ENCODE results near the gene PIEZO2. TPM values are rescaled to one million over a fixed set of nuclear protein-coding genes. Genes with fewer than 3 reads are reported as not detected.

The PIEZO2 gene
- total and polyA plus RNA-seq, 2 experiments from 2014 or later: 24.5 to 70.8 TPM

GRCh38 chr18:10690035-10690329 lies 459.4 kb downstream of the PIEZO2 start:
- no peak for TF ChIP-seq EZH2 (IDR thresholded peaks at IDR 0.05; ENCODE audit: borderline replicate concordance)
- TF ChIP-seq CTCF (IDR thresholded peaks at IDR 0.05; ENCODE audit: poor library complexity): no peak
- no peak for TF ChIP-seq EZH2phosphoT487 (IDR thresholded peaks at IDR 0.05; ENCODE audit: low read depth, severe bottlenecking, unreplicated experiment)
- WGBS (ENCODE audit: low lambda C conversion rate, missing lambda C conversion rate): 99% methylated on average over 4 of the region's 4 CpGs

GRCh38 chr18:10689236-10690034 lies 459.9 kb downstream of the PIEZO2 start:
- no peak for DNase-seq (ENCODE audit: low spot score)
- no peaks in the 10 kb centered on the region for H3K27me3 ChIP-seq
- H3K36me3 ChIP-seq (replicated peaks; ENCODE audit: insufficient read depth, low read depth): no peaks in the 10 kb centered on the region
- no peak overlapping the region for H3K4me3 ChIP-seq
- H3K4me2 ChIP-seq: no peak overlapping the region
- no peaks in the 10 kb centered on the region for H3K9me2 ChIP-seq (replicated peaks; ENCODE audit: insufficient read depth)
- H3K4me1 ChIP-seq (ENCODE audit: insufficient read depth): no peaks in the 10 kb centered on the region
- no peak overlapping the region for H3K27ac ChIP-seq
- no peaks in the 10 kb centered on the region for H4K20me1 ChIP-seq (ENCODE audit: insufficient read depth, poor library complexity, severe bottlenecking)
- no peaks in the 10 kb centered on the region for H3K79me2 ChIP-seq
- 80% methylated on average over 12 of the region's 12 CpGs for WGBS (ENCODE audit: low lambda C conversion rate, missing lambda C conversion rate)
- H2AFZ ChIP-seq: no peak overlapping the region
- H3K9me3 ChIP-seq (ENCODE audit: low read depth): no peaks in the 10 kb centered on the region
- TF ChIP-seq CTCF (IDR thresholded peaks at IDR 0.05; ENCODE audit: poor library complexity) (no peak), EZH2 (IDR thresholded peaks at IDR 0.05; ENCODE audit: borderline replicate concordance) (no peak), EZH2phosphoT487 (IDR thresholded peaks at IDR 0.05; ENCODE audit: low read depth, severe bottlenecking, unreplicated experiment) (no peak)

More at GRCh38 chr18:10690035-10690329, 459.4 kb downstream of the PIEZO2 start:
- H3K9me2 ChIP-seq (replicated peaks; ENCODE audit: insufficient read depth): no peaks in the 10 kb centered on the region
- DNase-seq (ENCODE audit: low spot score): no peak
- no peaks in the 10 kb centered on the region for H3K9me3 ChIP-seq (ENCODE audit: low read depth)
- H3K4me3 ChIP-seq: no peak overlapping the region
- H3K4me1 ChIP-seq (ENCODE audit: insufficient read depth): no peaks in the 10 kb centered on the region
- no peak overlapping the region for H3K4me2 ChIP-seq
- no peaks in the 10 kb centered on the region for H3K27me3 ChIP-seq
- H3K36me3 ChIP-seq (replicated peaks; ENCODE audit: insufficient read depth, low read depth): no peaks in the 10 kb centered on the region
- no peak overlapping the region for H3K27ac ChIP-seq
- H3K79me2 ChIP-seq: no peaks in the 10 kb centered on the region
- no peaks in the 10 kb centered on the region for H4K20me1 ChIP-seq (ENCODE audit: insufficient read depth, poor library complexity, severe bottlenecking)
- H2AFZ ChIP-seq: no peak overlapping the region

GRCh38 chr18:10688766-10689165 lies 460.6 kb downstream of the PIEZO2 start:
- Histone ChIP-seq H4K20me1 (ENCODE audit: insufficient read depth, poor library complexity, severe bottlenecking) (no peaks in the 10 kb centered on the region), H3K36me3 (replicated peaks; ENCODE audit: insufficient read depth, low read depth) (no peaks in the 10 kb centered on the region), H3K27ac (no peak overlapping the region), H3K9me2 (replicated peaks; ENCODE audit: insufficient read depth) (no peaks in the 10 kb centered on the region), H3K4me1 (ENCODE audit: insufficient read depth) (no peaks in the 10 kb centered on the region), H3K4me2 (no peak overlapping the region), H3K79me2 (no peaks in the 10 kb centered on the region), H2AFZ (no peak overlapping the region), H3K4me3 (no peak overlapping the region), H3K27me3 (no peaks in the 10 kb centered on the region), H3K9me3 (ENCODE audit: low read depth) (no peaks in the 10 kb centered on the region)
- 90% methylated on average over 4 of the region's 4 CpGs for WGBS (ENCODE audit: low lambda C conversion rate, missing lambda C conversion rate)
- no peak for TF ChIP-seq CTCF (IDR thresholded peaks at IDR 0.05; ENCODE audit: poor library complexity)
- TF ChIP-seq EZH2phosphoT487 (IDR thresholded peaks at IDR 0.05; ENCODE audit: low read depth, severe bottlenecking, unreplicated experiment): no peak
- TF ChIP-seq EZH2 (IDR thresholded peaks at IDR 0.05; ENCODE audit: borderline replicate concordance): no peak
- DNase-seq (ENCODE audit: low spot score): no peak

All from hepatocyte (in vitro differentiated cells).